GM12875 (cell line): Measurements from ENCODE around the gene PHKA2.

Experiments used
- H3K4me3 ChIP-seq: one replicate; pipeline ENCODE4 v1.5.1; 2011; ENCODE audit warnings: low read depth, low read length, control low read depth
- CTCF ChIP-seq: IDR thresholded peaks from 2 replicates; pipeline ENCODE4 v1.5.1; 2011; ENCODE audit warnings: low read depth, mild to moderate bottlenecking, control low read depth, inconsistent platforms, low read length, moderate library complexity, borderline replicate concordance; ENCODE audit not compliant: insufficient read depth

Gene PHKA2

GRCh38 chrX:18920566-18920965, 63.3 kb downstream of the PHKA2 start:
- H3K4me3 ChIP-seq, result no peak overlapping the region
- TF ChIP-seq CTCF, result no peak

- TF ChIP-seq CTCF, result no peak
- no peak overlapping the region for H3K4me3 ChIP-seq
Observed at GRCh38 chrX:18920079-18920478, 63.8 kb downstream of the PHKA2 start.

- H3K4me3 ChIP-seq, result no peak overlapping the region
- no peak for TF ChIP-seq CTCF
Observed at GRCh38 chrX:18917831-18918230, 66.1 kb downstream of the PHKA2 start.

GRCh38 chrX:18906286-18906685, 77.6 kb downstream of the PHKA2 start:
- no peak for TF ChIP-seq CTCF
- no peak overlapping the region for H3K4me3 ChIP-seq

GRCh38 chrX:18900401-18900976, 83.4 kb downstream of the PHKA2 start:
- no peak overlapping the region for H3K4me3 ChIP-seq
- TF ChIP-seq CTCF, result no peak

- TF ChIP-seq CTCF, result peak; percentile 38; the same call in 1 of the 2 replicates
- no peak overlapping the region for H3K4me3 ChIP-seq
Observed at GRCh38 chrX:18899796-18900380, 84.0 kb downstream of the PHKA2 start.

GRCh38 chrX:18898492-18898891, 85.4 kb downstream of the PHKA2 start:
- no peak for TF ChIP-seq CTCF
- H3K4me3 ChIP-seq, result no peak overlapping the region
